Muscle layer of duodenum (tissue), 2 donors: ENCODE results near the gene PLCG2.
"Not testable (repeated sequence)": the region's sequence is repeated elsewhere in the genome, so short reads cannot be mapped to it uniquely, and the experiment has no call there.

Experiments used
- H3K27ac ChIP-seq: one replicate; pipeline ENCODE4 v1.7.0; 2013; ENCODE audit warnings: mild to moderate bottlenecking, low read length
- H3K27me3 ChIP-seq: one replicate; pipeline ENCODE4 v1.7.0; 2013; ENCODE audit warnings: low read depth, mild to moderate bottlenecking, control low read depth, low read length
- H3K36me3 ChIP-seq, 2 donors: one replicate each; pipeline ENCODE4 v1.7.0; 2013; ENCODE audit warnings: low read length in 2 of 2, control low read depth in 1 of 2, mild to moderate bottlenecking in 1 of 2; ENCODE audit not compliant: insufficient read depth in 2 of 2, control insufficient read depth in 1 of 2
- H3K4me1 ChIP-seq, 2 donors: one replicate each; pipeline ENCODE4 v1.7.0; 2013; ENCODE audit warnings: low read length in 2 of 2, mild to moderate bottlenecking in 2 of 2, control low read depth in 1 of 2, moderate library complexity in 1 of 2; ENCODE audit not compliant: insufficient read depth in 2 of 2, control insufficient read depth in 1 of 2
- H3K4me3 ChIP-seq, 2 donors: one replicate each; pipeline ENCODE4 v1.7.0; 2013; ENCODE audit warnings: low read length in 2 of 2, low read depth in 1 of 2, mild to moderate bottlenecking in 1 of 2
- H3K9me3 ChIP-seq, 2 donors: one replicate each; pipeline ENCODE4 v1.7.0; 2013; ENCODE audit warnings: low read length in 2 of 2, control low read depth in 1 of 2, mild to moderate bottlenecking in 1 of 2; ENCODE audit not compliant: control insufficient read depth in 1 of 2
- donor health status: healthy.

The PLCG2 gene

GRCh38 chr16:81796035-81796434 is 16.9 kb downstream of the PLCG2 start:
- H3K9me3 ChIP-seq: no peaks in the 10 kb centered on the region
- no peak overlapping the region for H3K27ac ChIP-seq
- no peak overlapping the region for H3K4me3 ChIP-seq
- H3K36me3 ChIP-seq: no peaks in the 10 kb centered on the region
- H3K4me1 ChIP-seq: no peaks in the 10 kb centered on the region
- no peaks in the 10 kb centered on the region for H3K27me3 ChIP-seq

GRCh38 chr16:81796583-81797346 is 17.7 kb downstream of the PLCG2 start:
- no peak overlapping the region for H3K27ac ChIP-seq
- no peaks in the 10 kb centered on the region for H3K4me1 ChIP-seq
- H3K27me3 ChIP-seq: no peaks in the 10 kb centered on the region
- H3K36me3 ChIP-seq: no peaks in the 10 kb centered on the region
- no peak overlapping the region for H3K4me3 ChIP-seq
- no peaks in the 10 kb centered on the region for H3K9me3 ChIP-seq

GRCh38 chr16:81797443-81797842 is 18.4 kb downstream of the PLCG2 start:
- Histone ChIP-seq H3K36me3 (no peaks in the 10 kb centered on the region), H3K27ac (no peak overlapping the region), H3K4me1 (no peaks in the 10 kb centered on the region), H3K27me3 (no peaks in the 10 kb centered on the region), H3K9me3 (no peaks in the 10 kb centered on the region), H3K4me3 (no peak overlapping the region)

GRCh38 chr16:81798311-81799137 is 19.4 kb downstream of the PLCG2 start:
- Histone ChIP-seq H3K27me3 (no peaks in the 10 kb centered on the region), H3K36me3 (no peaks in the 10 kb centered on the region), H3K9me3 (no peaks in the 10 kb centered on the region), H3K27ac (peak overlapping the region; percentile 48), H3K4me3 (no peak overlapping the region), H3K4me1 (no peaks in the 10 kb centered on the region)

GRCh38 chr16:81799138-81799504 is 20.0 kb downstream of the PLCG2 start:
- H3K27me3 ChIP-seq: no peaks in the 10 kb centered on the region
- H3K9me3 ChIP-seq: no peaks in the 10 kb centered on the region
- H3K4me3 ChIP-seq: no peak overlapping the region
- no peaks in the 10 kb centered on the region for H3K4me1 ChIP-seq
- no peak overlapping the region for H3K27ac ChIP-seq
- no peaks in the 10 kb centered on the region for H3K36me3 ChIP-seq

GRCh38 chr16:81801724-81802123 is 22.6 kb downstream of the PLCG2 start:
- H3K27me3 ChIP-seq, H3K4me1 ChIP-seq, H3K4me3 ChIP-seq, H3K9me3 ChIP-seq, H3K27ac ChIP-seq, H3K36me3 ChIP-seq: not testable (repeated sequence)

GRCh38 chr16:81803332-81803731 is 24.2 kb downstream of the PLCG2 start:
- H3K27me3 ChIP-seq: no peaks in the 10 kb centered on the region
- H3K36me3 ChIP-seq: no peaks in the 10 kb centered on the region
- H3K4me3 ChIP-seq: no peak overlapping the region
- no peaks in the 10 kb centered on the region for H3K9me3 ChIP-seq
- no peak overlapping the region for H3K27ac ChIP-seq
- H3K4me1 ChIP-seq: no peaks in the 10 kb centered on the region

GRCh38 chr16:81804134-81804610 is 25.1 kb downstream of the PLCG2 start:
- no peaks in the 10 kb centered on the region for H3K9me3 ChIP-seq
- no peaks in the 10 kb centered on the region for H3K36me3 ChIP-seq
- H3K27ac ChIP-seq: no peak overlapping the region
- no peak overlapping the region for H3K4me3 ChIP-seq
- no peaks in the 10 kb centered on the region for H3K4me1 ChIP-seq
- H3K27me3 ChIP-seq: no peaks in the 10 kb centered on the region

- Histone ChIP-seq H3K36me3 (no peaks in the 10 kb centered on the region), H3K4me3 (no peak overlapping the region), H3K9me3 (no peaks in the 10 kb centered on the region), H3K27ac (no peak overlapping the region), H3K27me3 (no peaks in the 10 kb centered on the region), H3K4me1 (no peaks in the 10 kb centered on the region)
These were observed 27.6 kb downstream of the PLCG2 start for GRCh38 chr16:81806696-81807095.

- Histone ChIP-seq H3K36me3 (no peaks in the 10 kb centered on the region), H3K27me3 (no peaks in the 10 kb centered on the region), H3K4me3 (no peak overlapping the region), H3K9me3 (no peaks in the 10 kb centered on the region), H3K27ac (no peak overlapping the region), H3K4me1 (no peaks in the 10 kb centered on the region)
These were observed 28.8 kb downstream of the PLCG2 start for GRCh38 chr16:81807767-81808358.

GRCh38 chr16:81808933-81809480 is 29.9 kb downstream of the PLCG2 start:
- Histone ChIP-seq H3K9me3 (no peaks in the 10 kb centered on the region), H3K27me3 (no peaks in the 10 kb centered on the region), H3K4me1 (no peaks in the 10 kb centered on the region), H3K36me3 (no peaks in the 10 kb centered on the region), H3K27ac (no peak overlapping the region), H3K4me3 (no peak overlapping the region)
